IPS-NIHi7 (cell line): Measurements from ENCODE around the gene MEIG1.
A peak's percentile ranks its signal among the peaks of the same experiment; 100 is the strongest.
"Not testable (repeated sequence)": the region's sequence is repeated elsewhere in the genome, so short reads cannot be mapped to it uniquely, and the experiment has no call there.

Source experiments
- DNase-seq: peaks from one replicate; pipeline ENCODE4 v3.0.0; 2012; ENCODE audit warnings: mixed read lengths; ENCODE audit errors: extremely low spot score

MEIG1 gene

GRCh38 chr10:14959221-14960057, at the start of gene MEIG1:
TSS of gene MEIG1 (plus strand) at chr10:14959388. CDS start at chr10:14966469, 7,081 bp downstream.
- peak; percentile 94 for DNase-seq

DNA sequence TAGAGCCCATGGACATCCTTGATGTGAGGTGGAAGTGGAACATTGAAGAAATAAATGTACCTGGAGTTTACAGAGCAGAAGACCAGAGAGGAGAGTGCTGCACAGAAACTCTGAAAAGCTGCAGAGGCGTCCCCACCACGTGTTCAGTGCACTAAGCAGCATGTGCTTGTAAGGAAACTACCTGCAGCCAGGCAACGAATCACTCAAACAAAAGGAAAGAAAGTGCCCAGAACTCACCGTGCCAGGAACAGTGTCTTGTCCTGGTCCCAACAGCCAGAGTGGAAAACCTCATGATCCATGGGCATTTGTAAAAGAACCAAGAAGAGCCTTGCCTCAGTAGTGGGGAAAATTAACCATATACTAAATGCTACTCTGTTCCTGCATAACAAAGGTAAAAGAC, 48.2 kb upstream of the MEIG1 start:
- DNase-seq, result no peak

DNA sequence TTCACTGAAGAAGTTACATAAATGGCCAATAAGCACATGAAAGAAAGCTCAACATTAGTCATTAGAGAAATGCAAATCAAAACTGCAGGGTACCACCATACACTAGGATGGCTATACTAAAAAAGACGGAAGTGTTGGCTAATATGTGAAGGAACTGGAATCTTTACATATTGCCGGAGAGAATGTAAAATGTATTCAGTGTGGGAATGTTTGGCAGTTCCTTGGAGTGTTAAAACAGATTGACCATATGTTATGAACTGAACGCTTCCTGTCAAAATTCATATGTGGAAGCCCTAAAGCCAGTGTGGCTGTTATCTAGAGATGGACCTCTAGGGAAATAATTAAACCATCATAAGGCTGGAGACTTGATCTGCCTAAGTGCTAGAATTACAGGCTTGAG, 47.4 kb upstream of the MEIG1 start:
- no peak for DNase-seq

- DNase-seq, result no peak
Measured at GRCh38 chr10:14916600-14916999, 42.6 kb upstream of the MEIG1 start.

GRCh38 chr10:14917827-14918226, 41.4 kb upstream of the MEIG1 start:
- no peak for DNase-seq

DNA sequence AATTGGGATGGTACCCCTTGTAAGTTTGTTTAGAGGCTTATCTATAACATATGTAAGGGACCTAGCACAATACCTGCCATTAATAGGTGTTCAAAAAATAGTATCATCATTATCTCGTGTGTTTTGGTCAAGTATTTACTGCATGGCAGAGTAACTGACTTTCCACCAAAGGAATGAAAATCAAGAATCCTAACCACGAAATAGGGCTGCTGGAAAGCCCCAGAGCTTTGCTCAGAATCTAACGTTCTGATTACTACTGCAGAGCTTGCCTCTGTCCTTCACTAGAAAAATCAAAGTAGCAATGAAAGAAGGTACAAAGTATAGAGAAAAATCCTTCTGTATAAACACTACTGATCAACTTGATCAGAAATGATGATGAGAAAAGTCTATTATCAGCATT, 40.2 kb upstream of the MEIG1 start:
- no peak for DNase-seq

DNA sequence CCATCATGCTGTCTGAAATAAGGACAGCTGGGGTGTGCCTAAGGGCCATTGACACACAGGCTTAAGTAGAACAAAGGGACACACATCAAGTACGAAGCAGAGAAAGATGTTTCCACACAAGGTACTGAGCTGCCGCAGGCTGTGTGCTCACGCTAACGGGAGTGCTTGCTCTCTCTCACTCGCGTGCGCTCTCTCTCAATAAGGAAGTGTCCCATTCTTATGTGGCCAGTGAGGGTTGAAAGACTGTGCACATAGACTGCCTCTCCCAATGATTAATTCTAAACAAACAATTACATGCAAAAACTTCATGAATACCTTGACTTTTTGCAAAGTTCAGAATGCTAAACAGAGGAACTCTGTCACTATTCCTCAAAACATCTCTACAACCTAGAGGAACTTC, 35.2 kb upstream of the MEIG1 start:
- DNase-seq, result no peak

DNA sequence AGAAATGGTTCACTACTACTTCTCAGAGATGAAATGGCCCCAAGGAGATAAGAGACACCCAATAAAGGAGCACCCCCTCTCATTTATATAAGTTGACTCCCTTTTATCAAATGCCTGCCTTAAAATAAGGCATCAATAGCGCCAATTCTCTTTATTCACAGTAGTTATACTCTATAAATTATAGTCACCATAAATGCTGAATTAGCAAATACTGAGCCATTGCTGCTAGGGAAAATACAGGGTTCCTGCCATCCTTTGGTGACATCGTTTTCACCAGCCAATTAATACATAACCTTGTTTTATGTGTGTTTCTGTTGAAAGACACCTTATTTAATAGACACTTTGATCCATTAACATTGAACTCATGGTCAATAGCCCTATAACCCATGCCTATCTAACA, 33.9 kb upstream of the MEIG1 start:
- DNase-seq, result no peak

- DNase-seq, result no peak
Measured at GRCh38 chr10:14926061-14926470, 33.1 kb upstream of the MEIG1 start.

- no peak for DNase-seq
Measured at GRCh38 chr10:14926722-14927416, 32.3 kb upstream of the MEIG1 start.

DNA sequence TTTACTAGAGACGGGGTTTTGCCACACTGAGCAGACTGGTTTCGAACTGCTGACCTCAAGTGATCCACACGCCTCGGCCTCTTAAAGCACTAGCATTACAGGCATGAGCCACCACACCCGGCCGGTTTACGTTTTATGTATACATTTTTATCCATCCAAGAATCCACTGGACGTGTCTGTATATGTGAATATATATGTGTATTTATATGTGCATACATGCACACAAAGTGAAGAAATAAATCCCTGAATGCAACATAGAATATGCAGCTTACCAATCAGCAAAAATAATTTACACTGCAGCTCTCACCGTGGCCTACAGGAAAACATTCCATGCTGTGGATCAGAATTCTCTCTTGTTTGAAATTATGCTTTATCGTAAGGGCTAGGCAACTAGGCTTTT, 28.6 kb upstream of the MEIG1 start:
- DNase-seq, result no peak

- no peak for DNase-seq
Measured at GRCh38 chr10:14936584-14936983, 22.6 kb upstream of the MEIG1 start.

GRCh38 chr10:14938971-14939370, 20.2 kb upstream of the MEIG1 start:
- DNase-seq, result not testable (repeated sequence)

GRCh38 chr10:14942147-14942949, 16.8 kb upstream of the MEIG1 start:
- DNase-seq, result not testable (repeated sequence)

DNA sequence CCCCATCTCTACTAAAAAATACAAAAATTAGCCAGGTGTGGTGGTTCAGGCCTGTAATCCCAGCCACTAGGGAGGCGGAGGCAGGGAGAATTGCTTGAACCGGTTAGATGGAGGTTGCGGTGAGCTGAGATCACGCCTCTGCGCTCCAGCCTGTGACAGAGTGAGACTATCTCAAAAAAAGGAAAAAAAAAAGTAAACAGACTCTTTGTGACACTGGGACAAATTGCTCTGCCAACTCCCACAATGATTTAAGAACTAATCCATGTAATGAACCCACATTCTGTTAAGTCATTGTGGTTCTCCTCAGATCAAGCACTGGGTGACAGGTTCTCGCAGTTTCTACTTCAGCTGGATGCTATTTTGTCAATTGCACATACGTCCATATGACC, 16.2 kb upstream of the MEIG1 start:
- DNase-seq, result not testable (repeated sequence)

DNA sequence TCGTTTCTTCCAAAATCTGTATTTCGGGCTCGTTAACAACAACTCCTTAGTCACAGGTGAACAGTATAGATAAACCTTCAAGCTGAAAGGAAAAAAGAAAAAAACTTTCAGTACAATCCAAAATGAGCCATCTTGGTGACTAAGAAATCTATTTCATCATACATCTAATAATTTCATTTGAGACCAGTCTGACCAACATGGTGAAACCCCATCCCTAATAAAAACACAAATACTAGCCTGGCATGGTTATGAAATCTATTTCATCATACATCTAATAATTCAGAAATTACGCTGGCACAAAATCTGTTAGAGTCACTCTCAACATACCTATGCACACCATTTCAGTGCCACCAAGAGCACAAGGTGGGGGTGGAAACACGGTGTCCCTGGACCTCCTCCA, 14.1 kb upstream of the MEIG1 start:
- DNase-seq, result no peak

DNA sequence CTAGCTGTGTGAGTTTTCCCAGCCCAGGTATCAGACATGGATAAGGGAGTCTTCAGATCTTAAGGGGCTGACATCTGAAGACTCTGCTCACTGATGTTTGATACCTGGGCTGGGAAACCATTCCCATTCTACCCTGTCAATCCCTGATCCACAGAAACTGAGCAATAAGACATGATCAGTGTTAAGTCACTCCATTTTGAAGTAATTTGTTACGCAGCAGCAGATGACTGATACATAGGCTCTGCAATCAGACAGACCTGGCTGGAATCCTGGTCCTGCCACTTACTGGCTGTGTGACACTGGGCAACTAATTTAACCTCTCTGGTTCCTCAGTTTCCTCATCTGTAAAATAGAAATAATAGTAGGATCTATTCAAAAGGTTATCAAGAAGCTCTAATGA, 11.9 kb upstream of the MEIG1 start:
- no peak for DNase-seq

DNA sequence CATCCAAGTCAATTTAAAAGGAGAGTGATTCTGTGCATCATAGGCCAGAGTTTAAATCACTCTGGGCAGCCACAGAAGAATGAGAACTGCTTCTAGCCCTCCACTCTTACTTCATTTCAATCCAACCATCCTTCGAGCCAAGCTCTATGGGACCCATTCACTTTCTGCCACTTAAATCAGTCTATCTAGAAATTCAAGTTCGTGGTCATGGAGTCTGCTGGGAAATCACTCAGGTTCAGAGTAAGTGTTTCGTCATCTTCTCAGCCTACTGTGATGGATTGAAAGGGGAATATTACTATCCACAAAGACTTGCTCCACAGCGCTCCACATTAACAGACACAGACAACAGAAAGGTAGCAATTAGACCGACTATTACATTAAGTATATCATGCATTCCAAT, 9.9 kb upstream of the MEIG1 start:
- DNase-seq, result no peak

- peak; percentile 46 for DNase-seq
Measured at GRCh38 chr10:14952851-14953423, 6.3 kb upstream of the MEIG1 start.

- peak; percentile 47 for DNase-seq
Measured at GRCh38 chr10:14953424-14954000, 5.7 kb upstream of the MEIG1 start.

- peak; percentile 93 for DNase-seq
Measured at GRCh38 chr10:14954001-14954770, 5.0 kb upstream of the MEIG1 start, which contains the start of gene DCLRE1C. TSS of gene DCLRE1C (minus strand) at chr10:14954096. CDS start at chr10:14954010, 86 bp downstream.
